OCI-LY3 (cell line): ENCODE data around the gene TARBP1.
A peak's percentile ranks its signal among the peaks of the same experiment; 100 is the strongest.

ENCODE experiments used
- H2AFZ ChIP-seq: fragments of 200-600, 300-600 bp; shearing (Covaris generic); 2 replicates; pipeline ENCODE4 v1.6.0; 2014; ENCODE audit warnings: antibody characterized with exemption, low read depth, low read length
- H3K27ac ChIP-seq: fragments of 200-600, 300-600 bp; sonication (generic); 2 replicates; pipeline ENCODE4 v1.5.1; 2014; ENCODE audit warnings: mild to moderate bottlenecking, low read length, moderate library complexity, mixed read lengths
- H3K27me3 ChIP-seq: fragments of 200-600, 300-600 bp; sonication (generic); 2 replicates; pipeline ENCODE4 v1.6.1; 2014; ENCODE audit warnings: low read depth, low read length, mixed read lengths
- H3K36me3 ChIP-seq: fragments of 200-600, 300-600 bp; sonication (generic); replicated peaks from 2 replicates; pipeline ENCODE3; 2014; ENCODE audit warnings: low read depth, low read length, mixed read lengths
- H3K4me1 ChIP-seq: fragments of 300-600, 200-600 bp; sonication (generic); 2 replicates; pipeline ENCODE4 v1.6.1; 2014; ENCODE audit warnings: low read length, mixed read lengths
- H3K4me2 ChIP-seq: fragments of 200-600, 300-600 bp; sonication (generic); 2 replicates; pipeline ENCODE4 v1.6.1; 2014; ENCODE audit warnings: low read length, mixed read lengths
- H3K4me3 ChIP-seq: fragments of 300-600, 200-600 bp; sonication (generic); 2 replicates; pipeline ENCODE4 v1.5.1; 2014; ENCODE audit warnings: antibody characterized with exemption, mild to moderate bottlenecking, low read length, moderate library complexity
- H3K79me2 ChIP-seq: fragments of 300-600, 200-600 bp; shearing (Covaris generic); 2 replicates; pipeline ENCODE4 v1.6.1; 2014; ENCODE audit warnings: mild to moderate bottlenecking, low read length, mixed read lengths
- H3K9ac ChIP-seq: fragments of 300-600, 200-600 bp; shearing (Covaris generic); 2 replicates; pipeline ENCODE4 v1.6.0; 2014; ENCODE audit warnings: mild to moderate bottlenecking, low read length, moderate library complexity
- H3K9me3 ChIP-seq: fragments of 200-600, 300-600 bp; shearing (Covaris generic); 2 replicates; pipeline ENCODE4 v1.6.1; 2014; ENCODE audit warnings: low read length, mixed read lengths; ENCODE audit not compliant: insufficient read depth
- H4K20me1 ChIP-seq: fragments of 200-600, 300-600 bp; sonication (generic); 2 replicates; pipeline ENCODE4 v1.6.1; 2016; ENCODE audit warnings: low read length, mixed read lengths; ENCODE audit not compliant: insufficient read depth
- EZH2phosphoT487 ChIP-seq: fragments of 200-600 bp; shearing (Covaris generic); IDR thresholded peaks from 2 replicates; pipeline ENCODE4 v1.6.1; 2018; ENCODE audit warnings: antibody characterized with exemption, mixed run types, low read depth
- TF ChIP-seq, protein P1 (sequence below): fragments of 200-600, 300-600 bp; sonication (generic); IDR thresholded peaks from 2 replicates; pipeline ENCODE4 v1.5.1; 2014; ENCODE audit warnings: antibody characterized with exemption, low read length, low read depth

Gene TARBP1

DNA sequence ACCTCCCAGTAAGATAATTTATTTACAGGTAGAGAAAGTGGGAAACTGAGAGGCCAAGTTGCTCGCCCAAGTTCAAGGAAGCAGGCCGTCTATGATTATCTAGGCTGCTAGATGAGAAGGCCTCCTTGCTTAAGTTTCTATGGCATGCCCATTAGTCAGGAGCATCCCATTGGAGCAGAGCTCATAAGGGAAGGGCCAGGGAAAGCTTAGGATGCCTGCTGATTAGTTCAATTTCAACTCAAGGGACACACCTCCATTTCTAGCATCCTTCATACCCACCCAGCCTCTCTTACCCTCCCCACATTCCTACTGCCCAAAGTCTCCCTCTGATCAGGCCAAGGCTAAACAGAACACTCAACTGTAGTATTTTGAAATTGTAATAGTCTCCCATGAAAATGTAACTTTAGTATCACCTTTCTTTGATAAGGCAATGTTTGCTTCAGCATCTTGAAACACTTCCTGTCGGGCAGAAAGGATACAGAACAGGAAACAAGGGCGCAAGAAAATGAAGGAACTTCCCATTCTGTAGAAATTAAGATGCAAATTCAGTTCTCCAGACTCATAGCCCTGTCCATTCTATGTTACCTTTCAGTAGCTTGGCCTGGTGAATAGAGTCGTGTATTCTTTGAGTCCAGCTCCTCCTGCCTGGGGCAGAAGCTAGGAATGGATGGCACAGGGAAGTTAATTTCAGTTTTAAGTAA lies 46.3 kb upstream of the TARBP1 start:
- TF ChIP-seq EZH2phosphoT487, result no peak
- peaks cover 52% of the 10 kb centered on the region for H3K4me1 ChIP-seq
- H3K79me2 ChIP-seq, result no peaks in the 10 kb centered on the region
- H3K4me2 ChIP-seq, result no peak overlapping the region
- no peak overlapping the region for H3K4me3 ChIP-seq
- H4K20me1 ChIP-seq, result no peaks in the 10 kb centered on the region
- no peaks in the 10 kb centered on the region for H3K9me3 ChIP-seq
- H3K9ac ChIP-seq, result no peak overlapping the region
- no peaks in the 10 kb centered on the region for H3K36me3 ChIP-seq
- H3K27ac ChIP-seq, result no peak overlapping the region
- no peak overlapping the region for H2AFZ ChIP-seq
- H3K27me3 ChIP-seq, result peaks cover 52% of the 10 kb centered on the region

DNA sequence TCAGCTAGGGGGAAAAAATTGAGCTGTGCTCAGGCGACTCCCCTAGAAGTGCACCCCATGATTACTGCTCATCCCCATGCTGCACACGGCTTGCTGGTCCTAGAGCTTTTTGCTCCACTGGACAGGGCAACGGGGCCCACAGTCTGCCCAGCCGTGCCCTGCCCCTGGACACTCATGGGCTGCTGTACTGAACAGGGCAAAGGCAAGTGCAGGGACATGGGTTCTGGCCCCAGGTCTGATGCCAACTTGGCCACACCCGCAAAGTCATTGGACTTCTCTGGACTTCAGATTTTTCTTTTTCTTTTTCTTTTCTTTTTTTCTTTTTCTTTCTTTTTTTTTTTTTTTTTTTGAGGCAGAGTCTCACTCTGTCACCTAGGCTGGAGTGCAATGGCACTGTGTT lies 42.9 kb upstream of the TARBP1 start:
- H3K4me1 ChIP-seq, result peaks cover 58% of the 10 kb centered on the region
- H3K4me2 ChIP-seq, result no peak overlapping the region
- peak overlapping the region; percentile 78 for H3K27ac ChIP-seq
- no peaks in the 10 kb centered on the region for H3K79me2 ChIP-seq
- no peaks in the 10 kb centered on the region for H3K9me3 ChIP-seq
- H2AFZ ChIP-seq, result no peak overlapping the region
- no peaks in the 10 kb centered on the region for H3K36me3 ChIP-seq
- H3K9ac ChIP-seq, result peak overlapping the region; percentile 54; the same call in 1 of the 2 replicates
- H4K20me1 ChIP-seq, result no peaks in the 10 kb centered on the region
- H3K27me3 ChIP-seq, result peaks cover 27% of the 10 kb centered on the region
- TF ChIP-seq, protein P1, sequence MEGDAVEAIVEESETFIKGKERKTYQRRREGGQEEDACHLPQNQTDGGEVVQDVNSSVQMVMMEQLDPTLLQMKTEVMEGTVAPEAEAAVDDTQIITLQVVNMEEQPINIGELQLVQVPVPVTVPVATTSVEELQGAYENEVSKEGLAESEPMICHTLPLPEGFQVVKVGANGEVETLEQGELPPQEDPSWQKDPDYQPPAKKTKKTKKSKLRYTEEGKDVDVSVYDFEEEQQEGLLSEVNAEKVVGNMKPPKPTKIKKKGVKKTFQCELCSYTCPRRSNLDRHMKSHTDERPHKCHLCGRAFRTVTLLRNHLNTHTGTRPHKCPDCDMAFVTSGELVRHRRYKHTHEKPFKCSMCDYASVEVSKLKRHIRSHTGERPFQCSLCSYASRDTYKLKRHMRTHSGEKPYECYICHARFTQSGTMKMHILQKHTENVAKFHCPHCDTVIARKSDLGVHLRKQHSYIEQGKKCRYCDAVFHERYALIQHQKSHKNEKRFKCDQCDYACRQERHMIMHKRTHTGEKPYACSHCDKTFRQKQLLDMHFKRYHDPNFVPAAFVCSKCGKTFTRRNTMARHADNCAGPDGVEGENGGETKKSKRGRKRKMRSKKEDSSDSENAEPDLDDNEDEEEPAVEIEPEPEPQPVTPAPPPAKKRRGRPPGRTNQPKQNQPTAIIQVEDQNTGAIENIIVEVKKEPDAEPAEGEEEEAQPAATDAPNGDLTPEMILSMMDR, result no peak
- no peak for TF ChIP-seq EZH2phosphoT487
- H3K4me3 ChIP-seq, result no peak overlapping the region

- Histone ChIP-seq H3K9me3 (no peaks in the 10 kb centered on the region), H3K27ac (no peak overlapping the region), H4K20me1 (no peaks in the 10 kb centered on the region), H2AFZ (no peak overlapping the region), H3K4me2 (no peak overlapping the region), H3K79me2 (no peaks in the 10 kb centered on the region), H3K9ac (no peak overlapping the region), H3K27me3 (peaks cover 20% of the 10 kb centered on the region), H3K36me3 (no peaks in the 10 kb centered on the region), H3K4me3 (no peak overlapping the region), H3K4me1 (peaks cover 58% of the 10 kb centered on the region)
- TF ChIP-seq EZH2phosphoT487, result no peak
- TF ChIP-seq, protein P1, result no peak
Measured at GRCh38 chr1:234520908-234521817, 42.2 kb upstream of the TARBP1 start.

GRCh38 chr1:234519506-234519905 lies 40.5 kb upstream of the TARBP1 start:
- TF ChIP-seq, protein P1, result no peak
- TF ChIP-seq EZH2phosphoT487, result no peak
- no peaks in the 10 kb centered on the region for H4K20me1 ChIP-seq
- H3K9me3 ChIP-seq, result no peaks in the 10 kb centered on the region
- peak overlapping the region; percentile 62 for H3K4me2 ChIP-seq
- peak overlapping the region; percentile 87 for H2AFZ ChIP-seq
- peak overlapping the region; percentile 15; the same call in 1 of the 2 replicates for H3K9ac ChIP-seq
- no peak overlapping the region for H3K27ac ChIP-seq
- H3K4me1 ChIP-seq, result peaks cover 67% of the 10 kb centered on the region
- H3K79me2 ChIP-seq, result no peaks in the 10 kb centered on the region
- no peaks in the 10 kb centered on the region for H3K36me3 ChIP-seq
- peak overlapping the region; percentile 9 for H3K4me3 ChIP-seq
- peaks cover 8% of the 10 kb centered on the region for H3K27me3 ChIP-seq
